Measurements from ENCODE around the gene TARDBP. TPM values are rescaled to one million over a fixed set of nuclear protein-coding genes. Genes with fewer than 3 reads are reported as not detected.
A peak's percentile ranks its signal among the peaks of the same experiment; 100 is the strongest.

The TARDBP gene
- total and polyA plus RNA-seq, 12 donors = 66.0 to 138 (median 102) TPM

DNA sequence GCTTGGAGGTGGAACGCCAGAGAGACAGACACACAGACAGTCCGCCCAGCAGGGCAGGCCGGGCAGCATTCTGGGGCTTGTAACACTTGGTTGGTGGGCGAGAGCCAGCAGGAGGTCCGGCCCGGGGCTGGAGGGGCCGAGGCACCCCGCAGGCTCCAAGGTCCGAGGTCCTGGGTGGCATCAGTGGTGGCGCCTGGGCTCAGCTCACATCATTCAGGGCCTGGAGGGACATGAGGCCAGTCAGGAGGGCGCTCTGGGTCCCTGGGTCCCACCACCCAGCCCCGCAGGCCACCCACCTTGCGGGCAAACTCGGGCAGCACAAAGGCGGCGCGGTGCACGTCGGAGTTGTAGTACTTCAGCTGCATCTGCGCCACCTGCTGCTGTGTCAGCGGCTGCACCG is 42.2 kb downstream of the TARDBP start:
- intact Hi-C loops (cut with DNase I) = loop anchor here in 1 of 10 donors (10.0 kb wide), 1 partner anchor 670 kb away; no protein-coding TSS in a partner anchor
- DNase-seq = no peak
- no peak overlapping the region for H3K4me3 ChIP-seq
- no peak for TF ChIP-seq CTCF (IDR thresholded peaks at IDR 0.05)
- ATAC-seq = peak in 1 of 8 donors; percentile 8
- H3K27ac ChIP-seq = no peak overlapping the region
- H3K4me1 ChIP-seq = peaks cover 7 to 33% (median 11%) of the 10 kb centered on the region in 9 donors
- H3K9me3 ChIP-seq = no peaks in the 10 kb centered on the region
- H3K36me3 ChIP-seq = peaks cover 0 to 48% (median 13%) of the 10 kb centered on the region in 9 donors
- no peaks in the 10 kb centered on the region for H3K27me3 ChIP-seq
- WGBS, 2 donors = 90 to 93% methylated on average over 22 of the region's 22 CpGs

DNA sequence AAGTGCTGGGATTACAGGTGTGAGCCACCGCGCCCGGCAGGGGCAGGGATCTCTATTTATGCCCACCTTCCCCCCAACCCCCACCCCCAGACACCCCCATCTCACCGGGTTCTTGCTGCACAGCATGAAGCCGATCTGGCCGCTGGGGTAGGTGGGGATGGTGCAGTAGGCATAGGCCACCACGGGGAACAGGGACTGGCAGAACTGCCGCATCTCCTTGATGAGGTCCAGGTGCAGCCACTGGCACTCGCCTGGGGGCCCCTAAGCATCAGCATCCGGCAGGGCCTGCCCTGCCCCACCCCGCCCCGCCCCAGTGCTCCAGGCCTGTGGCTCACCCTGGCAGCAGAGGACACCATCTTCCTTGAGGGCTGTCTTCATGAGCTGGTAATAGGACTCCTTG is 43.2 kb downstream of the TARDBP start:
- no peaks in the 10 kb centered on the region for H3K9me3 ChIP-seq
- no peaks in the 10 kb centered on the region for H3K27me3 ChIP-seq
- no peak overlapping the region for H3K27ac ChIP-seq
- 95 to 98% methylated on average over 12 of the region's 12 CpGs for WGBS, 2 donors
- ATAC-seq (no peak), DNase-seq (no peak)
- TF ChIP-seq CTCF (IDR thresholded peaks at IDR 0.05) = no peak
- H3K4me1 ChIP-seq = peaks cover 8 to 35% (median 15%) of the 10 kb centered on the region in 9 donors
- peaks cover 0 to 48% (median 13%) of the 10 kb centered on the region in 9 donors for H3K36me3 ChIP-seq
- H3K4me3 ChIP-seq = no peak overlapping the region
- intact Hi-C loops (cut with DNase I) = loop anchor here in 1 of 10 donors (10.0 kb wide), 1 partner anchor 669 kb away; no protein-coding TSS in a partner anchor

GRCh38 chr1:11056504-11056903 is 44.0 kb downstream of the TARDBP start:
- Histone ChIP-seq H3K27ac (no peak overlapping the region), H3K4me1 (peaks cover 8 to 43% (median 23%) of the 10 kb centered on the region in 9 donors), H3K9me3 (no peaks in the 10 kb centered on the region), H3K36me3 (peaks cover 0 to 48% (median 13%) of the 10 kb centered on the region in 9 donors), H3K4me3 (no peak overlapping the region), H3K27me3 (no peaks in the 10 kb centered on the region)
- no peak for TF ChIP-seq CTCF (IDR thresholded peaks at IDR 0.05)
- no peak for DNase-seq
- WGBS, 2 donors = 88 to 89% methylated on average over 7 of the region's 7 CpGs
- intact Hi-C loops (cut with DNase I) = loop anchor here in 1 of 10 donors (10.0 kb wide), 1 partner anchor 668 kb away; no protein-coding TSS in a partner anchor
- ATAC-seq = no peak

GRCh38 chr1:11057477-11057876 is 45.0 kb downstream of the TARDBP start:
- peaks cover 8 to 40% (median 23%) of the 10 kb centered on the region in 9 donors for H3K4me1 ChIP-seq
- H3K36me3 ChIP-seq = peaks cover 0 to 48% (median 13%) of the 10 kb centered on the region in 9 donors
- no peak for DNase-seq
- ATAC-seq = no peak
- TF ChIP-seq CTCF (IDR thresholded peaks at IDR 0.05) = no peak
- 93% methylated on average over 8 of the region's 8 CpGs for WGBS, 2 donors
- H3K4me3 ChIP-seq = no peak overlapping the region
- H3K27me3 ChIP-seq = no peaks in the 10 kb centered on the region
- no peaks in the 10 kb centered on the region for H3K9me3 ChIP-seq
- intact Hi-C loops (cut with DNase I) = loop anchor here in 1 of 10 donors (10.0 kb wide), 1 partner anchor 667 kb away; no protein-coding TSS in a partner anchor
- no peak overlapping the region for H3K27ac ChIP-seq
